Measurements from ENCODE around the gene VPREB3.

Gene VPREB3

GRCh38 chr22:23759566-23759965 lies 5.3 kb upstream of the VPREB3 start:
- TF ChIP-seq CTCF (IDR thresholded peaks at IDR 0.05) = no peak

GRCh38 chr22:23756891-23757290 lies 2.7 kb upstream of the VPREB3 start:
- no peak for TF ChIP-seq CTCF (IDR thresholded peaks at IDR 0.05)

- TF ChIP-seq CTCF (IDR thresholded peaks at IDR 0.05) = no peak
These were observed 1.5 kb upstream of the VPREB3 start for GRCh38 chr22:23755711-23756110.

- TF ChIP-seq CTCF (IDR thresholded peaks at IDR 0.05) = no peak
These were observed 883 bp upstream of the VPREB3 start for GRCh38 chr22:23754980-23755636.

GRCh38 chr22:23753385-23753784 lies 840 bp downstream of the VPREB3 start:
- TF ChIP-seq CTCF (IDR thresholded peaks at IDR 0.05) = no peak

- TF ChIP-seq CTCF (IDR thresholded peaks at IDR 0.05) = no peak
These were observed 1.5 kb downstream of the VPREB3 start for GRCh38 chr22:23752750-23753149.

- no peak for TF ChIP-seq CTCF (IDR thresholded peaks at IDR 0.05)
These were observed 2.0 kb downstream of the VPREB3 start for GRCh38 chr22:23752090-23752691.

Data from LNCAP (cell line).